NB4 (cell line): Measurements from ENCODE around the gene HOMER3.

Experiments used
- MYC ChIP-seq: IDR thresholded peaks from 2 replicates; pipeline ENCODE4 v1.6.1; 2011; ENCODE audit warnings: low read depth, low read length
- POLR2A ChIP-seq: IDR thresholded peaks from 2 replicates; pipeline ENCODE4 v1.6.1; 2011; ENCODE audit warnings: mild to moderate bottlenecking; ENCODE audit not compliant: insufficient read length; ENCODE audit errors: extremely low read depth
- TF ChIP-seq, protein P1 (sequence below): IDR thresholded peaks from one replicate; pipeline ENCODE4 v1.5.1; 2012; ENCODE audit warnings: low read depth, low read length
- TF ChIP-seq, protein P2 (sequence below): IDR thresholded peaks from 2 replicates; pipeline ENCODE4 v1.6.1; 2011; ENCODE audit warnings: low read depth, low read length

DNA sequence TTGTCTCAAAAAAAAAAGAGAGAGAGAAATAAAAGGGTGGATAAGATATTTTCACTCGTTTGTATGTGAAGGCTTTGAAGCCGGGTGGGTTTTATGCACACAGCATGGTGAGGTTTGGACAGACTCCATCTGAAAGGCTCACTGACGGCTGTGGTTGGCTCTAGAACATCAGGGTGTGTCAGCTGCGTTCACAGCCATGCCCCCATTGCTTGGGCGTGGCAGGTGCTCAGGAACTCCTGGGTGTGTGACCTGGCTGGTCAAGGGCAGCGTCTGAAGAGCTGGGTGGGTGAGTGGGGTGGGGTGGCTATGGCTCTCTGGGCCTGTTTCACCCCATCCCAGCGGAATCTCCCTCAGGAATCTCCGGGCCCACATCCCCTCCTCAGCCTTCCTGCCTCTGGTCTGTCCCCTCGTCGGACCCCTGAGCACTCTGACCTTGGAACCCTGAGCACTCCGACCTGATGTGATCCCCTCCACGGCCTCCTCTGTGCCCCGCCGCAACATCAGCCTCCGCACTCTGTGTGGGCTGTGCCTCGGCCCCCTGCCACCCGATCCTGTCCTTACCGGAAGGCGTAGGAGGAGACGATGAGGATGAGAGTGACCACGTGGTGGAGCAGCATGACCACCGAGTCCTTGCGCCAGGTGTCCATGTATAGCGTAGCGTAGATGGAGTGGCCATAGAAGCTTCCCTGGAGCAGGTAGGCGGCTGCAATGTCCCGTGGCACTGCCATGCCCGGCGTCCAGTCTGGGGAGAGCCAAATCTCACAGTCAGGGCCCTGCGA, 57.3 kb downstream of the HOMER3 start:
- no peak for TF ChIP-seq POLR2A
- TF ChIP-seq, protein P1, sequence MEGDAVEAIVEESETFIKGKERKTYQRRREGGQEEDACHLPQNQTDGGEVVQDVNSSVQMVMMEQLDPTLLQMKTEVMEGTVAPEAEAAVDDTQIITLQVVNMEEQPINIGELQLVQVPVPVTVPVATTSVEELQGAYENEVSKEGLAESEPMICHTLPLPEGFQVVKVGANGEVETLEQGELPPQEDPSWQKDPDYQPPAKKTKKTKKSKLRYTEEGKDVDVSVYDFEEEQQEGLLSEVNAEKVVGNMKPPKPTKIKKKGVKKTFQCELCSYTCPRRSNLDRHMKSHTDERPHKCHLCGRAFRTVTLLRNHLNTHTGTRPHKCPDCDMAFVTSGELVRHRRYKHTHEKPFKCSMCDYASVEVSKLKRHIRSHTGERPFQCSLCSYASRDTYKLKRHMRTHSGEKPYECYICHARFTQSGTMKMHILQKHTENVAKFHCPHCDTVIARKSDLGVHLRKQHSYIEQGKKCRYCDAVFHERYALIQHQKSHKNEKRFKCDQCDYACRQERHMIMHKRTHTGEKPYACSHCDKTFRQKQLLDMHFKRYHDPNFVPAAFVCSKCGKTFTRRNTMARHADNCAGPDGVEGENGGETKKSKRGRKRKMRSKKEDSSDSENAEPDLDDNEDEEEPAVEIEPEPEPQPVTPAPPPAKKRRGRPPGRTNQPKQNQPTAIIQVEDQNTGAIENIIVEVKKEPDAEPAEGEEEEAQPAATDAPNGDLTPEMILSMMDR, result no peak
- TF ChIP-seq, protein P2, sequence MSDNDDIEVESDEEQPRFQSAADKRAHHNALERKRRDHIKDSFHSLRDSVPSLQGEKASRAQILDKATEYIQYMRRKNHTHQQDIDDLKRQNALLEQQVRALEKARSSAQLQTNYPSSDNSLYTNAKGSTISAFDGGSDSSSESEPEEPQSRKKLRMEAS, result no peak
- no peak for TF ChIP-seq MYC
